AG04450 (cell line): Measurements from ENCODE around the gene SEZ6. TPM values are rescaled to one million over a fixed set of nuclear protein-coding genes. Genes with fewer than 3 reads are reported as not detected.

Source experiments
- CTCF ChIA-PET: fragments of 300-600, 350-600 bp; formaldehyde crosslinking; extraction: SDS; loops from one replicate; lab custom pipeline; 2022; ENCODE audit warnings: antibody characterized with exemption, inconsistent platforms; lab: Charles Lee
- POLR2A ChIA-PET: fragments of 350-600 bp; formaldehyde crosslinking; extraction: SDS; loops from one replicate; lab custom pipeline; 2021; ENCODE audit warnings: antibody characterized with exemption, inconsistent platforms; lab: Yijun Ruan, JAX
- DNase-seq: peaks from one replicate; pipeline ENCODE4 v3.0.0-alpha.2; 2011; ENCODE audit warnings: low read depth, low spot score
- H3K27ac ChIP-seq: one replicate; pipeline ENCODE4 v1.5.1; 2012; ENCODE audit warnings: low read depth, low read length, control low read depth
- H3K27me3 ChIP-seq: one replicate; pipeline ENCODE4 v1.6.0; 2012; ENCODE audit warnings: low read length; ENCODE audit not compliant: control insufficient read depth, insufficient read depth
- H3K4me3 ChIP-seq: 2 replicates; pipeline ENCODE4 v1.5.1; 2011; ENCODE audit warnings: mild to moderate bottlenecking, low read depth, low read length, control low read depth
- H3K9me3 ChIP-seq: 2 replicates; pipeline ENCODE4 v1.5.1; 2012; ENCODE audit warnings: low read length; ENCODE audit not compliant: control insufficient read depth, insufficient read depth
- polyA plus RNA-seq: library from polyadenylated mRNA; depleted of rRNA; stranded (reverse); fragments of >200 nt; gene quantifications from 2 replicates; pipeline ENCODE4 v1.2.3, GENCODE V29; 2011
- TF ChIP-seq, protein P1 (sequence below): IDR thresholded peaks from 2 replicates; pipeline ENCODE4 v1.5.1; 2011; ENCODE audit warnings: low read depth, low read length, control low read depth, inconsistent platforms

Gene SEZ6
- polyA plus RNA-seq, 1 experiment, result not detected

DNA sequence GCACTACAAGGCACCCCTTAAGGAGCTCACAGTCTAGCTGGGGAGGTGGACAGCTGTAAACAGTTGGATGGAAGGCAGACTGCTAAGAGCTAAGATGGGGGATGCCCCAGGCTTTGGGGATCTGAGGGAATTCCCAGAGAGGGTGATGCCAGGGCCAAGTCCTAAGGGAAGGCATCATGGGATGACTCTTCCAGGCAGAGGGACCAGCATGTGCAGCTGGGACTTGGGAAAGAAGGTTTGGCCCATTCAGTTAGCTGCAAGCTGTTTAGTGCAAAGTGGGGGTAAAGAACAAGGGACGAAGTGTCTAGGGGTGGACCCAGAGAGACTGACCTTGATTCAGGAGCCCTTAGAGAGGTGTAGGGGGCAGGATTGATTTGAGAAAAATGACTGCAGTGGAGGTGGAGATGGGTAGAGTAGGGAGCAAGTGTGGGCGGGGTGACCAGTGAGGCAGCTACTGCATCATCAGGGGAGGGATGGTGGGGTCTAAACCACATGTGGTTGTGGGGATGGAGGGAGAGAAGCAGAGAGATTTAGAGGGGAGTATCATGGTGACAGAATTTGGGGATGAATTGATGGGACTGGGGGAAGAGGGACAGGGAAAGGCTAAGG is 27.4 kb downstream of the SEZ6 start:
- H3K4me3 ChIP-seq, result no peak overlapping the region
- no peak overlapping the region for H3K27ac ChIP-seq
- ChIA-PET POLR2A (interaction anchor here (0.5 kb wide), 1 partner anchor 145 kb away, joined by 3 read pairs; no protein-coding TSS in a partner anchor), CTCF (interaction anchor here (0.6 kb wide), 1 partner anchor 227 kb away, joined by 3 read pairs; no protein-coding TSS in a partner anchor)
- no peaks in the 10 kb centered on the region; the same call in 1 of the 2 replicates for H3K9me3 ChIP-seq
- H3K27me3 ChIP-seq, result peaks cover 66% of the 10 kb centered on the region
- TF ChIP-seq, protein P1, sequence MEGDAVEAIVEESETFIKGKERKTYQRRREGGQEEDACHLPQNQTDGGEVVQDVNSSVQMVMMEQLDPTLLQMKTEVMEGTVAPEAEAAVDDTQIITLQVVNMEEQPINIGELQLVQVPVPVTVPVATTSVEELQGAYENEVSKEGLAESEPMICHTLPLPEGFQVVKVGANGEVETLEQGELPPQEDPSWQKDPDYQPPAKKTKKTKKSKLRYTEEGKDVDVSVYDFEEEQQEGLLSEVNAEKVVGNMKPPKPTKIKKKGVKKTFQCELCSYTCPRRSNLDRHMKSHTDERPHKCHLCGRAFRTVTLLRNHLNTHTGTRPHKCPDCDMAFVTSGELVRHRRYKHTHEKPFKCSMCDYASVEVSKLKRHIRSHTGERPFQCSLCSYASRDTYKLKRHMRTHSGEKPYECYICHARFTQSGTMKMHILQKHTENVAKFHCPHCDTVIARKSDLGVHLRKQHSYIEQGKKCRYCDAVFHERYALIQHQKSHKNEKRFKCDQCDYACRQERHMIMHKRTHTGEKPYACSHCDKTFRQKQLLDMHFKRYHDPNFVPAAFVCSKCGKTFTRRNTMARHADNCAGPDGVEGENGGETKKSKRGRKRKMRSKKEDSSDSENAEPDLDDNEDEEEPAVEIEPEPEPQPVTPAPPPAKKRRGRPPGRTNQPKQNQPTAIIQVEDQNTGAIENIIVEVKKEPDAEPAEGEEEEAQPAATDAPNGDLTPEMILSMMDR, result no peak
- DNase-seq, result no peak

DNA sequence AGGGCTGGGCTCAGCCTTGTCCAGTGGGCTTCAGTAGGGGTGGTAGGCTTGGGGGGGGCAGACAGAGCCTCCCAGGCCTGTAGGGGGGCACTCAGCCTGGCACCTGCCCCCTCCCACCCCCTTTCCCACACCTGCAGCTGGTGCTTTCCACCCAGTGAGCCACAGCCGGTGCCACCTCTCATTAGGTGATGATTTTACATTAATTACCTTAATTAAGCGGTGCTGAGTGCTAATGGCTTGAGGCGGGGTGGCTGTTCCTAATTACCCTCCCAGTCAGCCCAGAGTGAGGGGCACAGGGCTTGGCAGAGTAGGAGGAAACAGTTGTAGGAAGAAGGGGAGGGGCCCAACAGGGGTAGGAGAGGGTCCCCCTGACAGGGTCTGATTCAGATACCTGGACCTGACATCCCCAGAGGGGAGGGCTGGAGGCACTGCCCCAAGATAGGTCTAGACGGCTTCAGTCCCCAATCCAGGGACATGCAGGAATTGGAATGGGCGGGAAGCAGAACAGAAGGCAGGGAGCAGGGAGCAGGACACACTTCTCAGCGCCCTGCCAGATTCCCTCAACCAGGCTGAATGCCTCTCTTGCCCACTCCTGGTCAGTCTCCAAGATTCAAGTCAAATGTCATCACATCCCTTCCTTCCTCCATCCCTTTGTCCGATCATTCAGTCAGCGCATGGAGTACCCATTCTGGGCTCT is 28.0 kb downstream of the SEZ6 start:
- H3K27ac ChIP-seq, result no peak overlapping the region
- no peak overlapping the region for H3K4me3 ChIP-seq
- no peak for DNase-seq
- ChIA-PET POLR2A (no interaction called here), CTCF (no interaction called here)
- TF ChIP-seq, protein P1, result no peak
- peaks cover 67% of the 10 kb centered on the region for H3K27me3 ChIP-seq
- H3K9me3 ChIP-seq, result no peaks in the 10 kb centered on the region; the same call in 1 of the 2 replicates

DNA sequence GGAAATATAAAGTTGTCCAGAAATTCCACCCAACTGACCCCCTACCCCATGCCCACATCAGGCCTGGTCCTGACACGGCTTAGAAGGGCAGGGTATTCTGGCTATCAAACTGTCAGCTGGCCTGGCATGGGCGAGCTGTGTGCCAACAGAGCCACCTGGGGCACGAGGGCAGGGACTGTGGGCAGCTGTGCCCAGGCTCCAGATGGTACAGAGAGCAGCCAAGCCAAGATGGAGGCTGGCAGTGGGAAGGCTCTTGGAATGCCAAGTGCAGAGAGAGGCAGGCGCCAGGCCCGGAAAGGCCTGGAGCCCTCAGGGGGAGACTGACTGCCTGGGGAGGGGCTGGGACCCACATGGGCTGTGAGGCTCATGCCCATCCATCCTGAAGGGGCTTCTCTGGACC is 30.2 kb downstream of the SEZ6 start:
- ChIA-PET CTCF (interaction anchor here (1.1 to 2.8 kb wide), 2 partner anchors 11 to 142 kb away, joined by 7 to 16 read pairs; no protein-coding TSS in a partner anchor), POLR2A (no interaction called here)
- Histone ChIP-seq H3K27ac (no peak overlapping the region), H3K9me3 (no peaks in the 10 kb centered on the region; the same call in 1 of the 2 replicates), H3K4me3 (no peak overlapping the region), H3K27me3 (peaks cover 74% of the 10 kb centered on the region)
- no peak for DNase-seq
- TF ChIP-seq, protein P1, result no peak

DNA sequence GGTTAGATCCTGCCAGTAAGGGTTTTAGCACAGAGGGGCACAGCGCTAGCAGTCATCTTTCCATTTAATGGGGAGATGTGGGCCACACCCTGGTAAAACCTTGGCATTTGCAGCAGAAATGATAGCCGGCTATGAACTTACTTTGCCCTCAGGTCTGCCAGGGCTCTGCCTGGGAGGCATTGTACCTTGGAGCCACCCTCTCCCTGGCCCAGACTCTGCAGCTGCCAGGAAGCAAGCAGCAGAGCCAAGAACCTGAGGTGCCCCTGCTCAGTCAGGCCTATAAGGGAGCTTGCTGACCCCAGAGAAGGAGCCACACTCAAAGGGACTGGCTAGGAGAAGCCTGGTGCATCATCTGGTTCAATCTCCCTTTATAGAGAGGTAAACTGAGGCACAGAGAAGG is 30.8 kb downstream of the SEZ6 start:
- ChIA-PET CTCF (interaction anchor here (1.1 to 2.8 kb wide), 2 partner anchors 10 to 142 kb away, joined by 7 to 16 read pairs; no protein-coding TSS in a partner anchor), POLR2A (no interaction called here)
- Histone ChIP-seq H3K27me3 (peaks cover 76% of the 10 kb centered on the region), H3K27ac (no peak overlapping the region), H3K9me3 (no peaks in the 10 kb centered on the region; the same call in 1 of the 2 replicates), H3K4me3 (no peak overlapping the region)
- TF ChIP-seq, protein P1, result no peak
- DNase-seq, result no peak
